Endothelial cell of hepatic sinusoid (primary cell): ENCODE data around the gene ZFY.
"Not testable (repeated sequence)": the region's sequence is repeated elsewhere in the genome, so short reads cannot be mapped to it uniquely, and the experiment has no call there.

Experiments used
- in situ Hi-C: cut with HindIII; loops from 2 replicates; pipeline ENCODE4 v1.10.0; 2017; ENCODE audit warnings: low sequenced_read_pairs

The ZFY gene

GRCh38 chrY:2972708-2973107 lies 37.5 kb downstream of the ZFY start:
- in situ Hi-C loops: no loop called here

GRCh38 chrY:2973110-2973751 lies 38.0 kb downstream of the ZFY start:
- in situ Hi-C loops: no loop called here

GRCh38 chrY:2979283-2979682 lies 44.1 kb downstream of the ZFY start:
- in situ Hi-C loops: no loop called here

- in situ Hi-C loops: no loop called here
Measured at GRCh38 chrY:2984491-2984890, 49.3 kb downstream of the ZFY start.

GRCh38 chrY:2987178-2987577 lies 52.0 kb downstream of the ZFY start:
- in situ Hi-C loops: not testable (repeated sequence)

GRCh38 chrY:2997369-2997768 lies 62.2 kb downstream of the ZFY start:
- in situ Hi-C loops: not testable (repeated sequence)

- in situ Hi-C loops: no loop called here
Measured at GRCh38 chrY:3002190-3002589, 67.0 kb downstream of the ZFY start.

GRCh38 chrY:3002680-3003515 lies 67.7 kb downstream of the ZFY start:
- in situ Hi-C loops: no loop called here

GRCh38 chrY:3003516-3003830 lies 68.3 kb downstream of the ZFY start:
- in situ Hi-C loops: no loop called here

GRCh38 chrY:3003846-3004245 lies 68.7 kb downstream of the ZFY start:
- in situ Hi-C loops: no loop called here

- in situ Hi-C loops: not testable (repeated sequence)
Measured at GRCh38 chrY:3006031-3006430, 70.8 kb downstream of the ZFY start.

- in situ Hi-C loops: no loop called here
Measured at GRCh38 chrY:3007967-3008366, 72.8 kb downstream of the ZFY start.

GRCh38 chrY:3012226-3012625 lies 77.0 kb downstream of the ZFY start:
- in situ Hi-C loops: no loop called here

GRCh38 chrY:3016594-3016993 lies 81.4 kb downstream of the ZFY start:
- in situ Hi-C loops: no loop called here

- in situ Hi-C loops: no loop called here
Measured at GRCh38 chrY:3018546-3018945, 83.4 kb downstream of the ZFY start.

GRCh38 chrY:3019584-3019983 lies 84.4 kb downstream of the ZFY start:
- in situ Hi-C loops: no loop called here

GRCh38 chrY:3021176-3021575 lies 86.0 kb downstream of the ZFY start:
- in situ Hi-C loops: no loop called here

- in situ Hi-C loops: no loop called here
Measured at GRCh38 chrY:3023606-3024005, 88.4 kb downstream of the ZFY start.

- in situ Hi-C loops: no loop called here
Measured at GRCh38 chrY:3025357-3025756, 90.2 kb downstream of the ZFY start.
